Dermis blood vessel endothelial cell (primary cell): ENCODE measurements around the gene LGI2. TPM values are rescaled to one million over a fixed set of nuclear protein-coding genes. Genes with fewer than 3 reads are reported as not detected.

Source experiments
- DNase-seq: peaks from one replicate; pipeline ENCODE4 v3.0.0; 2010
- total RNA-seq: library from RNA; depleted of rRNA; stranded (reverse); fragments of >200 nt; gene quantifications from 2 replicates; pipeline ENCODE4 v1.2.3, GENCODE V29; 2014

LGI2 gene
- total RNA-seq, 1 donor from 2014 or later: not detected

GRCh38 chr4:24965627-24966026 is 65.1 kb downstream of the LGI2 start:
- no peak for DNase-seq

DNA sequence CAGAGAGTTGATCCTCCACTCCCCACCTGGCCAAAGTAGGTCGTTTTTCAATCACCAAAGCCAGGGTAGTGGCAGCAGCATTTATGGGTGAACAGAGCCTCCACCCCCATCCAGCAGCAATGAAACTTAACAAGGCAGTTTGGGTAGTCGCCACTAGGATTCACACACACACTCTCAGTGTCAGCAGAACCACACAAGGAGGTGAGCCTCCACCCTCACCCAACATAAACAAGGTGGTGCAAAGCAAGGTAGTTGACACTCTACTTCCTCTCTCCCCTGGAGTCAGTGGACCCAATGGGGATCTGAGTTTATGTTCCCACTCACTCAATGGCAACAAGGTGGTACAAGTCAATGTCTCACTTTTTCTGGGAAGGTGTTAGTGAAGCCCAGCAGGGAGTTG is 67.5 kb downstream of the LGI2 start:
- DNase-seq: no peak

- DNase-seq: no peak
Measured at GRCh38 chr4:24957886-24958285, 72.9 kb downstream of the LGI2 start.

DNA sequence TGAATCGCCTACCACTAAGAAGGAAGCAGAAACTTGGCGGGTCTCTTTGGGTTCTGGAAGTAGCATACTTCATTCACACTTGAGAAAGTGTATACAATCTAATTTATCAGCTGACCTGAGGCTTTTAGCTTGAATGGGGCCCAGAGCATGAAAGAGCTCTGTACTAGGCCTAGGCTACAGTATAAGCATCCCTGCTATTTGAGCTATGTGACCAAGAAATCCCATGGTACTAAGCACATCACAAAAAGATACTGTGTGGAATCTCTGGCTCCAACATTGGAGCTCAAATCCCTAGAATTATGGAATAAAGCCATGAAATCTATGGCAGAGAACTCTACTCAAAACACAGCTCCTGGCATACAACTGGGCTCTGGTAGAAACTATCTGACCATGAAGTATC is 74.0 kb downstream of the LGI2 start:
- no peak for DNase-seq

DNA sequence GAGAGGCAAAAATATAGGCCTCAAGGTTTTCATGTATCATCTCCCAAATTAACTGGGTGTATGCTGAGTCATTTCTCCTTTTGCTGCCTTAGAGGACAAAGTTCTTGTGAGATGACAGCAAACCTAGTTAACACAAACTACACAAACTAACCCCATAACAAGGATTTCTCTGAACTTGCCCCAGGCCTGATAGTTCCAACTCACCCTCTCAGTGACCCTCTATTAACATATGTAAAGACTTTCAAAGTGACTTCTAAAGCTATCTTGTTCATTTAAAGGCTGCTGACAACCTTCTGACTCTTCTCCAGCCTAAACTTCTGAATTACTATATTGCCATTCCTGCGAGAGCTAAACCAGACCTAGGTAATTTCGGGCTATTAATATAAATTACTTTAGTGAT is 74.7 kb downstream of the LGI2 start:
- no peak for DNase-seq

GRCh38 chr4:24952667-24953066 is 78.1 kb downstream of the LGI2 start:
- no peak for DNase-seq

- DNase-seq: no peak
Measured at GRCh38 chr4:24949970-24950369, 80.8 kb downstream of the LGI2 start.

Other genes starting within 250 kb of the LGI2 start
- 0.28 TPM in 1 of 2 replicates, not detected in the other for gene SOD3, start 235.4 kb downstream of the LGI2 start, total RNA-seq
- 13.3 and 16.9 TPM in 2 replicates for gene CCDC149, start 117.9 kb downstream of the LGI2 start, total RNA-seq
- 10.2 and 10.6 TPM in 2 replicates for gene SEPSECS, start 129.5 kb upstream of the LGI2 start, total RNA-seq
- gene PI4K2B, start 203.1 kb upstream of the LGI2 start, total RNA-seq: 32.3 and 40.9 TPM in 2 replicates